Fibroblast of lung (primary cell): ENCODE data around the gene TPPP3. TPM values are rescaled to one million over a fixed set of nuclear protein-coding genes. Genes with fewer than 3 reads are reported as not detected.
A peak's percentile ranks its signal among the peaks of the same experiment; 100 is the strongest.

Source experiments
- DNase-seq, 2 donors: peaks; one replicate each; pipeline versions ENCODE4 v3.0.0 to v3.0.0-alpha.2; 2010; ENCODE audit warnings: low read depth in 2 of 2
- H2AFZ ChIP-seq: 2 replicates; pipeline ENCODE4 v1.5.1; 2012; ENCODE audit warnings: low read length, control low read depth, inconsistent platforms
- H3K27ac ChIP-seq: 2 replicates; pipeline ENCODE4 v1.5.1; 2011; ENCODE audit warnings: low read length, control low read depth; ENCODE audit not compliant: insufficient read depth
- H3K27me3 ChIP-seq: 2 replicates; pipeline ENCODE4 v1.5.1; 2011; ENCODE audit warnings: mild to moderate bottlenecking, low read length; ENCODE audit not compliant: control insufficient read depth, insufficient read depth
- H3K36me3 ChIP-seq: 2 replicates; pipeline ENCODE4 v1.5.1; 2011; ENCODE audit warnings: low read length; ENCODE audit not compliant: control insufficient read depth, insufficient read depth
- H3K4me1 ChIP-seq: 2 replicates; pipeline ENCODE4 v1.5.1; 2011; ENCODE audit warnings: low read length; ENCODE audit not compliant: control insufficient read depth, insufficient read depth; ENCODE audit errors: extremely low read depth
- H3K4me2 ChIP-seq: 2 replicates; pipeline ENCODE4 v1.5.1; 2011; ENCODE audit warnings: low read length, control low read depth; ENCODE audit not compliant: insufficient read depth; ENCODE audit errors: extremely low read depth
- H3K4me3 ChIP-seq, 4 experiments: fragments of 200-600 bp in 1 of 4; sonication (generic) in 1 of 4; replicated peaks in 1 of 4; 2 replicates each; pipeline ENCODE4 v1.5.1; 2011 to 2016; ENCODE audit warnings: low read length in 4 of 4, low read depth in 3 of 4, mild to moderate bottlenecking in 3 of 4, control low read depth in 2 of 4, inconsistent platforms in 1 of 4, mixed read lengths in 1 of 4; ENCODE audit not compliant: insufficient read depth in 1 of 4; ENCODE audit errors: control extremely low read depth in 1 of 4
- H3K79me2 ChIP-seq: 2 replicates; pipeline ENCODE4 v1.5.1; 2012; ENCODE audit warnings: mild to moderate bottlenecking, low read length, inconsistent platforms; ENCODE audit not compliant: control insufficient read depth, insufficient read depth
- H3K9ac ChIP-seq: 2 replicates; pipeline ENCODE4 v1.5.1; 2011; ENCODE audit warnings: mild to moderate bottlenecking, low read length, control low read depth; ENCODE audit not compliant: insufficient read depth
- H3K9me3 ChIP-seq: 2 replicates; pipeline ENCODE4 v1.5.1; 2012; ENCODE audit warnings: low read depth, low read length; ENCODE audit not compliant: control insufficient read depth, insufficient read depth
- H4K20me1 ChIP-seq: 2 replicates; pipeline ENCODE4 v1.5.1; 2011; ENCODE audit warnings: low read length; ENCODE audit not compliant: control insufficient read depth, insufficient read depth; ENCODE audit errors: extremely low read depth
- CTCF ChIP-seq, 2 donors: IDR thresholded peaks in 1 of 2; conservative IDR thresholded peaks in 1 of 2; 1 replicate in 1 of 2; 2 replicates in 1 of 2; pipeline ENCODE4 v1.5.1; 2011 to 2012; ENCODE audit warnings: low read length in 2 of 2, control low read depth in 1 of 2, inconsistent platforms in 1 of 2, low read depth in 1 of 2, mild to moderate bottlenecking in 1 of 2
- EZH2 ChIP-seq: IDR thresholded peaks from 2 replicates; pipeline ENCODE4 v1.5.1; 2012; ENCODE audit warnings: low read length, control low read depth, mild to moderate bottlenecking; ENCODE audit errors: missing control alignments
- polyA plus RNA-seq, 2 donors: library from polyadenylated mRNA; depleted of rRNA in 1 of 2; stranded (reverse) in 1 of 2; unstranded in 1 of 2; fragments of >200 nt; gene quantifications; 2 replicates each; pipeline ENCODE4 v1.2.1, GENCODE V29; 2011 to 2012; ENCODE audit warnings: missing spikeins in 1 of 2
- total RNA-seq: library from RNA; depleted of rRNA; stranded (reverse); fragments of >200 nt; gene quantifications from 2 replicates; pipeline ENCODE4 v1.2.1, GENCODE V29; 2014

The TPPP3 gene
- total and polyA plus RNA-seq, 2 donors (not counting 1 experiment from before 2014, with no cell fraction given), result 2.9 to 3.8 TPM

GRCh38 chr16:67349172-67349571 lies 44.1 kb downstream of the TPPP3 start:
- H3K4me2 ChIP-seq, result no peak overlapping the region
- no peaks in the 10 kb centered on the region for H4K20me1 ChIP-seq
- no peak overlapping the region for H3K27ac ChIP-seq
- no peak overlapping the region for H2AFZ ChIP-seq
- no peaks in the 10 kb centered on the region for H3K4me1 ChIP-seq
- no peaks in the 10 kb centered on the region for H3K79me2 ChIP-seq
- no peak overlapping the region for H3K9ac ChIP-seq
- H3K9me3 ChIP-seq, result no peaks in the 10 kb centered on the region
- no peaks in the 10 kb centered on the region for H3K36me3 ChIP-seq
- H3K27me3 ChIP-seq, result no peaks in the 10 kb centered on the region
- peak; percentile 26 to 50 for TF ChIP-seq CTCF (conservative IDR thresholded peaks at IDR 0.05 in 1 of 2, IDR thresholded peaks at IDR 0.05 in 1 of 2; ENCODE audit: low read depth in 1 of 2, low read length in 2 of 2)
- TF ChIP-seq EZH2, result no peak
- no peak overlapping the region for H3K4me3 ChIP-seq
- peak; percentile 28 to 48 for DNase-seq

GRCh38 chr16:67346341-67346740 lies 47.0 kb downstream of the TPPP3 start:
- DNase-seq, result no peak
- Histone ChIP-seq H3K4me1 (no peaks in the 10 kb centered on the region), H3K4me3 (no peak overlapping the region), H3K36me3 (no peaks in the 10 kb centered on the region), H3K79me2 (no peaks in the 10 kb centered on the region), H2AFZ (no peak overlapping the region), H3K4me2 (no peak overlapping the region), H3K9me3 (no peaks in the 10 kb centered on the region), H3K27ac (no peak overlapping the region), H3K9ac (no peak overlapping the region), H3K27me3 (no peaks in the 10 kb centered on the region), H4K20me1 (no peaks in the 10 kb centered on the region)
- TF ChIP-seq CTCF (conservative IDR thresholded peaks at IDR 0.05 in 1 of 2, IDR thresholded peaks at IDR 0.05 in 1 of 2; ENCODE audit: low read depth in 1 of 2, low read length in 2 of 2) (no peak), EZH2 (no peak)

GRCh38 chr16:67345401-67345800 lies 47.9 kb downstream of the TPPP3 start:
- H3K9me3 ChIP-seq, result no peaks in the 10 kb centered on the region
- no peaks in the 10 kb centered on the region for H4K20me1 ChIP-seq
- H2AFZ ChIP-seq, result no peak overlapping the region
- no peak overlapping the region for H3K4me2 ChIP-seq
- H3K4me1 ChIP-seq, result no peaks in the 10 kb centered on the region
- TF ChIP-seq EZH2 (no peak), CTCF (conservative IDR thresholded peaks at IDR 0.05 in 1 of 2, IDR thresholded peaks at IDR 0.05 in 1 of 2; ENCODE audit: low read depth in 1 of 2, low read length in 2 of 2) (no peak)
- no peak overlapping the region for H3K27ac ChIP-seq
- H3K9ac ChIP-seq, result no peak overlapping the region
- H3K36me3 ChIP-seq, result no peaks in the 10 kb centered on the region
- H3K4me3 ChIP-seq, result no peak overlapping the region
- no peaks in the 10 kb centered on the region for H3K27me3 ChIP-seq
- no peaks in the 10 kb centered on the region for H3K79me2 ChIP-seq
- no peak for DNase-seq
